NOMO-1 treated with DMSO at 0.1 percent for 48 hours (cell line): Measurements from ENCODE around the gene SPTBN5.

Experiments
- DNase-seq: peaks from one replicate; lab custom pipeline; 2025; ENCODE audit not compliant: unreplicated experiment; lab: John Stamatoyannopoulos, UW

SPTBN5 gene

GRCh38 chr15:41868321-41868720 is 25.5 kb downstream of the SPTBN5 start:
- no peak for DNase-seq

GRCh38 chr15:41866872-41867579 is 26.8 kb downstream of the SPTBN5 start:
- no peak for DNase-seq

DNA sequence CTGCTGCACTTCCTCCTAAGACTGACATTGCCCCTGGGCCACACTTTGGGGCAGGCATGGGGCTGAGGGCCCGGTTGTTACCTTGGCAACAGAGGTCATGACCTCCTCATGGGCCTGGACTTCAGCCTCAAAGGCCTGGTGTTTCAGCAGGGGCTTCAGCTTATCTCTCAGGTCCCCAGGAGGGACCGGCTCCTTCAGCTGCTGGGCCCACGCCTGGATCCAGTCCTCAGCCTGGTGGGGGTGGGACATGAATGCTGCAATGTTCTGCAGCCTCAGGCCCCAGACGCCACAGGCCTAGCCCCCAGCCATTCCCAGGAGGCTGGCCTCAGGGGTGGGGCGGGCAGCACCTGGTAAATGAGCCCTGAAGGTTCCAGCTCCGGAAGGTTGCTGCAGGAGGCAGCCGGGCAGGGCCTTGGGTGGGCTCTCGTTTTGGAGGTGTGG is 27.6 kb downstream of the SPTBN5 start:
- DNase-seq = no peak

DNA sequence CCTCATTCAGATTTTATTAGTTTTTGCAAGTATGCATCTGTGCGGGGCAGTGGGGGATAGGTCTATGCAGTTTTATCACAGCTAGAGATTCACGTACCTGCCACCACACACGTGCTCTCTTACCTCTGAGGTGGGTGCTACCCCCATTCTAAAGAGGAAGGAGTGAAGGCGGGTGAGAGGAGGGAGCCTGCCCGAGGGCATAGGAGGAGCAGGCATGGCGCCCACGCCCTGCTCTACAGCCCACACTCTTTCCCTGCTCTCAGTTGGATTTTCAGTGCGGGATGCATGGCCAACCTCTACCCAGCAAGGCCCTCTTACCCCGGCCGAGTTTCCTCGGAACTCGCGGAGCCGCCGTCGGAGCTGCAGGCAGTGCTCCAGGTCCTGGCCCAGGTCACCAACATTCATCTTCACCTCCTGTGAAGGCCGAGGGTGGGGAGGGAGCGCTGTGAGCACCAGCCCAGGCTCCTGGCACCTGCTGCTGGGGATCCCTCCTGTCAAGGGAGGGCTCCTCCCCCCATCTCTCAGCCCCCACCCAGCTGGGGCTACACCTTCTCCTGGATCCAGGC is 28.3 kb downstream of the SPTBN5 start:
- no peak for DNase-seq

- DNase-seq = no peak
These were observed 31.2 kb downstream of the SPTBN5 start for GRCh38 chr15:41862515-41863116.

DNA sequence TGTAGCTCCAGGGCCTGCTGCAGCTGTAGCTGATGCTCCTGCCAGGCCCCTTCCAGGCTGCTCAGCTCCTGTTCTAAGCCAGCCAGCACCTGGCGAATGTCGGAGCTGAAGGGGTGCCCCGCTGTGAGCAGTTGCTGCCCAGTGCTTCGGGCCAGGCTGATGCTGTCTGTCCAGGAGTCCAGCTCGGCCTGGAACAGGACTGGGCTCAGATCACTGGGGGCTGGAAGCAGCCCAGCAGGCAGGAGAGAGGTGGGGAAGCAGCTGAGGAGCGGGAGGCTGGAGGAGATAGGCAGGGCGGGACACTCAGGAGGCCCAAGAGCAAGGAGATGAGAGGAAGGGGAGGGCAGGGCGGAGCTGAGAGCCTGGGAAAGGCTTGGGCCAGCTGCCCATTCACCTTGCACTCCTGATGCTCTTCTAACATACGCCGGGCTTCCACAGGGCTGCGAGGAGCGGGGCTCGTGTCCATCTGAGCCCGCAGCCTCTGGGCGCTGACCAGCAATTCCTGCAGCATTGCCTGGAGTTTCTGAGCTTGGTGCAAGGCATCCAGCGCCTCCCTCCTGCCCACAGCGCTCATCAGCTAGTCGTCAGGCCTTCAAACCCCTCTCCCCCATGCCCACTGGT is 32.0 kb downstream of the SPTBN5 start:
- no peak for DNase-seq

DNA sequence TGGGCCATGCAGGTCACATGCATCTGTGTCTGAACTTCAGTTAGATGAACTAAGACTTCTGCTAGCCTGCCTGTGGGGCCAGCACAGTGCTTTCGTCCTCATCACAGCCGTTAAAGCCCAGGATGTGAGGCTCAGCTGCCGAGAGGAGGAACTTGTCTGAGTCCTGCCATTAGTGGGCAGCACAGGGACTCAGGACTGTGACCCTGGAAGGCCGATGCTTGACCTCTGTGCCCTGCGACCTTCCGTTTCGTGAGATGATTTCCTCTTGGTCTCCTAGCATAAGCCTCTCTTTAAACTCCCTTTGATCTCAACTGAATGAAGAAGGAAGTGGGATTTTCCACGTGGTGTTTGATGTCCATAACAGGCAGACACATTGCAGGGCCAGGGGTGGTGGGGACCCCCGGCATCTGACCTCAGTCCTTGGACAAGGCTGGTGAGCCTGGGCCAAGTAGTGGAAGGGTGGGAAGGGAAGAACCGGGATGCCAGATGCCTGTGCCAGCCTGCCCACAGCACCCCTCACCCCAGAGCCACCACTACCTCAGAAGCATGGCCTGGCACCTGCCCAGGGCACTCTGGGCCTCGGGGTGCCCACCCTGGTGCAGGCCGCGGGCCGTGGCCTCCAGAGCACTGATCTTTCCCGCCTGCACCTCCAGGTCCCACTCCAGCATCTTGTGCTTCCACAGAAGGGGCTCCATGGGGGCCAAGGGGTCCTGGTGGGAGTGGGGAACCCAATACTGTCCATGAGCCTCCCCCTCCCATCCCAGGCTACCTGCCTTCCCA is 33.6 kb downstream of the SPTBN5 start:
- no peak for DNase-seq

- no peak for DNase-seq
These were observed 35.1 kb downstream of the SPTBN5 start for GRCh38 chr15:41858756-41859155.

GRCh38 chr15:41857316-41857715 is 36.5 kb downstream of the SPTBN5 start:
- no peak for DNase-seq

- DNase-seq = no peak
These were observed 37.1 kb downstream of the SPTBN5 start for GRCh38 chr15:41856716-41857115.

DNA sequence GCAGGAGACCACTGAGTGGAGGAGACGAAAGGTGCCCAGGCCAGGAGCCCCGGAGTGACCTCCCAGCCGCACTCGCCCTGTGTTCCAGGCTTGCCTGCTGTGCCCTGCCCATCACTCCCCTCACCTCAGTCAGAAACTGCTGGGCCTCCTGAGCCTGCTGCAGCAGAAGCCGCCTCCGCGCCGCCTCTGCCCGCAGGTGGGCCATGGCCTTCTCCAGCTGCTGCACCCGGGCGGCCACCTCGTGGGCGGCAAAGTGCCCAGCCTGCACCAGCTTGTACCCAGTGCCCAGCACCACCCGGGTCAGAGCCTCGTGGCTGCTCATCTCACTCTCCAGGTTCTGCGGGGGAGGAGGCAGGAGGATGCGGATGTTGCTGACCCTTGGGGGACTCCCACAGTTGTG is 37.6 kb downstream of the SPTBN5 start:
- DNase-seq = no peak

- no peak for DNase-seq
These were observed 38.4 kb downstream of the SPTBN5 start for GRCh38 chr15:41855261-41855961.

- DNase-seq = no peak
These were observed 39.4 kb downstream of the SPTBN5 start for GRCh38 chr15:41854443-41854842.

- DNase-seq = no peak
These were observed 40.0 kb downstream of the SPTBN5 start for GRCh38 chr15:41853831-41854230.

DNA sequence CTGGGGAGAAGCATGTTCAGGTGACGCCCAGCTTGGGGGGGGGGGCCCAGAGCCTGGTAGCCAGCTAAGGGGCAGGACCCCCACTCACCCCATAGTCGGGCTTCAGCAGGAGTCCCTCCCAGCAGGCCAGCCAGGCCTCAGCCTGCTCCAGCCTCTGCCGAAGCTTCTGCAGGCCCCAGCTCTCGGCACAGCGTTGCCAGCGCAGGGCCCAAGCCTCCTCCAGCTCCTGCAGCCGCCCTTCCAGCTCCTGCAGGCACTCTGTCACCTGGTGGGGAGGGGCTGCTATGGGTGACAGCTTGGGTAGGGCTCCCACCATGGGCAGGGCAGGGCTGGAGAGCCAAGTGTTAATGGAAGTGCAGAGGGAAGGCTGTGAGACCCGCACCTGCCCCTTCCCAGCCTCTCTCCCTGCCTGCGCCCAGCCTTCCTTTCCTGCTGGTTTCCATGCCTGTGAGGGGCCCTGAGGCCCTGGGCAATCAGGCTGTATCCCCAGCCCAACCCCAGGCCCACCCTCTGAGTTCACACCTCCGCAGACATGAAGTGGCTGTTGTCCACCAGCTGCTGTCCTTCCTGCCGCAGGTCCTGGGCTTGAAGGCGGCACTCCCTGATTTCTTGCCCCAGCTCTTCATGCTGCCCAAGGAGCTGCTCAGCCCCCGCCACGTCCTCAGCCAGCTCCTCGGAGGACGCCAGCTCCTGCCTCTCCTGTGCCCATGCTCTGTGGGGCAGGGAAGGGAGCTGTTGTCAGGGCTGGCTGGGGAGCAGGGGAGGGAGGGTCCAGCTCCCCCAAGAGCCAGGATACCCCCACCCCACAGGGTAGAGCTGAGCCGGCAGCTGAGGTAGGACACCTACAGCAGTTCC is 40.9 kb downstream of the SPTBN5 start:
- no peak for DNase-seq

- DNase-seq = no peak
These were observed 42.0 kb downstream of the SPTBN5 start for GRCh38 chr15:41851755-41852370.

GRCh38 chr15:41851167-41851523 is 42.7 kb downstream of the SPTBN5 start:
- DNase-seq = no peak

GRCh38 chr15:41850482-41851166 is 43.2 kb downstream of the SPTBN5 start:
- no peak for DNase-seq

GRCh38 chr15:41849861-41850260 is 44.0 kb downstream of the SPTBN5 start:
- no peak for DNase-seq
